Caco-2 (cell line): ENCODE measurements around the gene MAML2. TPM values are rescaled to one million over a fixed set of nuclear protein-coding genes. Genes with fewer than 3 reads are reported as not detected.

Source experiments
- BruUV-seq: library from RNA; stranded (reverse); fragments of 400-500 nt; replicated peaks from 2 replicates; lab custom pipeline; 2021; lab: Mats Ljungman, UMichigan
- CTCF ChIA-PET: fragments of 300-600 bp; sonication (Branson Sonifier 250); formaldehyde crosslinking; loops from one replicate; lab custom pipeline; 2022; ENCODE audit warnings: antibody characterized with exemption; lab: Charles Lee
- POLR2A ChIA-PET: fragments of 300-600 bp; sonication (Branson Sonifier 250); formaldehyde crosslinking; loops from one replicate; lab custom pipeline; 2022; ENCODE audit warnings: antibody characterized with exemption; lab: Charles Lee
- DNase-seq, 2 experiments: peaks; one replicate each; pipeline versions ENCODE4 v3.0.0 to v3.0.0-alpha.2; 2020 to 2022
- H3K27me3 ChIP-seq: replicated peaks from 2 replicates; pipeline ENCODE4 v1.6.0; 2011; ENCODE audit warnings: low read length; ENCODE audit not compliant: control insufficient read depth, insufficient read depth
- H3K36me3 ChIP-seq: 2 replicates; pipeline ENCODE4 v1.5.1; 2011; ENCODE audit warnings: low read length; ENCODE audit not compliant: control insufficient read depth, insufficient read depth
- H3K4me1 ChIP-seq: fragments of 250-450 bp; sonication (Bioruptor Pico); 2 replicates; pipeline ENCODE4 v1.5.1; 2020; ENCODE audit warnings: mild to moderate bottlenecking
- H3K4me3 ChIP-seq: 2 replicates; pipeline ENCODE4 v1.5.1; 2011; ENCODE audit warnings: low read depth, mild to moderate bottlenecking, control low read depth, low read length
- H3K9me3 ChIP-seq: fragments of 250-450 bp; sonication (Bioruptor Pico); 2 replicates; pipeline ENCODE4 v1.5.1; 2020; ENCODE audit warnings: mild to moderate bottlenecking, moderate library complexity
- H3K27ac Mint-ChIP-seq: one replicate; pipeline ENCODE4 v1.8.0; 2022; ENCODE audit warnings: mixed read lengths; ENCODE audit not compliant: unreplicated experiment
- H3K27me3 Mint-ChIP-seq: one replicate; pipeline ENCODE4 v1.8.0; 2022; ENCODE audit warnings: mixed read lengths; ENCODE audit not compliant: insufficient read depth, unreplicated experiment
- H3K36me3 Mint-ChIP-seq: one replicate; pipeline ENCODE4 v1.8.0; 2022; ENCODE audit warnings: mild to moderate bottlenecking, mixed read lengths; ENCODE audit not compliant: insufficient read depth, unreplicated experiment
- H3K4me1 Mint-ChIP-seq: one replicate; pipeline ENCODE4 v1.8.0; 2022; ENCODE audit warnings: low read depth, mixed read lengths; ENCODE audit not compliant: unreplicated experiment
- H3K4me3 Mint-ChIP-seq: one replicate; pipeline ENCODE4 v1.8.0; 2022; ENCODE audit warnings: mild to moderate bottlenecking, moderate library complexity, mixed read lengths; ENCODE audit not compliant: unreplicated experiment
- H3K9me3 Mint-ChIP-seq: one replicate; pipeline ENCODE4 v1.8.0; 2022; ENCODE audit warnings: mixed read lengths; ENCODE audit not compliant: unreplicated experiment
- intact Hi-C: fragments of 100-400 bp; cut with micrococcal nuclease; formaldehyde crosslinking; loops from one replicate; pipeline ENCODE4 v1.10.0; 2022; ENCODE audit not compliant: unreplicated experiment
- total RNA-seq: library from RNA; stranded (reverse); gene quantifications from 2 replicates; pipeline ENCODE4 v1.2.3, GENCODE V29; 2022
- TF ChIP-seq, protein P1 (sequence below), 2 experiments: fragments of 200-600 bp in 1 of 2; IDR thresholded peaks; 1 replicate in 1 of 2; 2 replicates in 1 of 2; pipeline versions ENCODE4 v1.5.1 to v1.8.0; 2011 to 2022; ENCODE audit warnings: antibody characterized with exemption in 1 of 2, control low read depth in 1 of 2, inconsistent platforms in 1 of 2, low read depth in 1 of 2, low read length in 1 of 2, mild to moderate bottlenecking in 1 of 2, moderate library complexity in 1 of 2; ENCODE audit not compliant: insufficient read depth in 1 of 2, severe bottlenecking in 1 of 2, unreplicated experiment in 1 of 2

The MAML2 gene
- total RNA-seq, 1 experiment from 2014 or later = 11.5 TPM

DNA sequence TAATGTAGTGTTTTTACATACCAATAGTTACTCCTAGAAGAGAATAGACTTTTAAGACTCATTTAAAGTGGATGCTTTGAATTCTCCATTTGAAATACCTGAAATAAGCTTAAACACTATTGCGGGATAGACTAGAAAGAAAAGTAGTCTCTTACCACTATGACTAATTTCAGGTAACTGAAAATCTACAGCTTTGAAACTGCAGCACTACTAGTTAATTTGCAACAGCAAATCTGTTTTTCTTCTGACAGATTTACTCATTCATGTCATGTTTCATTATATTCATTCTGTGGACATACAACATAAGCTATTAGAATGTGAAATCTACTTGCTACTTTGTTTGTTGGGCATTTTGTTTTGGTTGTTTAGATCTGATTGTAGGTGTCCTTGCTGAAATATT lies 153.6 kb downstream of the MAML2 start:
- BruUV-seq = no TSS peak
- Histone ChIP-seq H3K36me3 (no peaks in the 10 kb centered on the region), H3K9me3 (no peaks in the 10 kb centered on the region), H3K4me3 (no peak overlapping the region), H3K27me3 (no peaks in the 10 kb centered on the region), H3K4me1 (peaks cover 10% of the 10 kb centered on the region)
- no peaks in the 10 kb centered on the region for H3K9me3 Mint-ChIP-seq
- TF ChIP-seq, protein P1, sequence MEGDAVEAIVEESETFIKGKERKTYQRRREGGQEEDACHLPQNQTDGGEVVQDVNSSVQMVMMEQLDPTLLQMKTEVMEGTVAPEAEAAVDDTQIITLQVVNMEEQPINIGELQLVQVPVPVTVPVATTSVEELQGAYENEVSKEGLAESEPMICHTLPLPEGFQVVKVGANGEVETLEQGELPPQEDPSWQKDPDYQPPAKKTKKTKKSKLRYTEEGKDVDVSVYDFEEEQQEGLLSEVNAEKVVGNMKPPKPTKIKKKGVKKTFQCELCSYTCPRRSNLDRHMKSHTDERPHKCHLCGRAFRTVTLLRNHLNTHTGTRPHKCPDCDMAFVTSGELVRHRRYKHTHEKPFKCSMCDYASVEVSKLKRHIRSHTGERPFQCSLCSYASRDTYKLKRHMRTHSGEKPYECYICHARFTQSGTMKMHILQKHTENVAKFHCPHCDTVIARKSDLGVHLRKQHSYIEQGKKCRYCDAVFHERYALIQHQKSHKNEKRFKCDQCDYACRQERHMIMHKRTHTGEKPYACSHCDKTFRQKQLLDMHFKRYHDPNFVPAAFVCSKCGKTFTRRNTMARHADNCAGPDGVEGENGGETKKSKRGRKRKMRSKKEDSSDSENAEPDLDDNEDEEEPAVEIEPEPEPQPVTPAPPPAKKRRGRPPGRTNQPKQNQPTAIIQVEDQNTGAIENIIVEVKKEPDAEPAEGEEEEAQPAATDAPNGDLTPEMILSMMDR (IDR thresholded peaks at IDR 0.05; ENCODE audit: insufficient read depth in 1 of 2, low read depth in 1 of 2, low read length in 1 of 2, severe bottlenecking in 1 of 2, unreplicated experiment in 1 of 2) = no peak
- H3K27me3 Mint-ChIP-seq = no peaks in the 10 kb centered on the region
- POLR2A ChIA-PET = no interaction called here
- H3K27ac Mint-ChIP-seq = no peak overlapping the region
- H3K36me3 Mint-ChIP-seq = no peaks in the 10 kb centered on the region
- CTCF ChIA-PET = interaction anchor here (0.9 kb wide), 1 partner anchor 11 kb away, joined by 4 read pairs; no protein-coding TSS in a partner anchor
- intact Hi-C loops = no loop called here
- no peak overlapping the region for H3K4me3 Mint-ChIP-seq
- H3K4me1 Mint-ChIP-seq = peaks cover 10% of the 10 kb centered on the region
- DNase-seq = no peak

DNA sequence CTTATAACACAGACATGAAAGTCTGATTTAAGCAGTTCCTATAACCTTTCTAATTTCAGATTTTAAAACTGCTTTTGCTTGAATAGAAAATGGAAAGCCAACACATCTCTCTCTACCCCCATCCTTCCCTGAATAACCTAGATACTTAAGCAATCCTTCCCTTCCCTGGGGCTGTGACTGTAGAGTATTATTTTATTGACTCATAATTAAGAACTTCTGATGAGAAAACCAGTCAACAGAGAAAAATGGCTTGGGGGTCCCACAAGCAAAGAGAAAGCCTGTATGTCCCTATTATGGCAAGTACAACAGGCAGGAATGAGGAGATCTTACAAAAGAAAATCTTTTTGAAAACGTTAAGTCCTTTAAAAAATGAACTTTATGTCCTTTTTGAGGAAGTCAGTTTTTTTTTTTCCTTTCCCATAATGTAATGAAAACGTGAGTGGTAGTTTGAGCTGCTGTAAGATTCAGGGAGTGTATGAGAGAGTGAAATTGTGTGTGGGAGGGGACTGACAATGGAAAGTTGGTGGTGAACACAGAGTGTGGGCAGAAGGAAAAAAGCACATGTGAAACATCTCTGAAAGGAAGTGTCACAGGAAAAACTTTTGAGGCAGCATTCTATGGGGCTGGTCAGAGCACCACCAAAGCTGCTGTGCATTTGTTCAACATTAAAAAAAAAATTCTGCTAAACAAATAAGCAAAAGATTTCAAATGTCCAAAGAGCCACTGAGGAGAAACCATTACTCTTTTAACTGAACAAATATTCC lies 154.6 kb downstream of the MAML2 start:
- no peak for DNase-seq
- no peak overlapping the region for H3K4me3 ChIP-seq
- Mint-ChIP-seq H3K9me3 (no peaks in the 10 kb centered on the region), H3K4me3 (no peak overlapping the region), H3K27ac (peak overlapping the region; percentile 30), H3K27me3 (no peaks in the 10 kb centered on the region), H3K4me1 (peaks cover 10% of the 10 kb centered on the region), H3K36me3 (no peaks in the 10 kb centered on the region)
- ChIA-PET CTCF (interaction anchor here (0.9 kb wide), 1 partner anchor 12 kb away, joined by 4 read pairs; no protein-coding TSS in a partner anchor), POLR2A (no interaction called here)
- no peaks in the 10 kb centered on the region for H3K36me3 ChIP-seq
- intact Hi-C loops = no loop called here
- no TSS peak for BruUV-seq
- peaks cover 10% of the 10 kb centered on the region for H3K4me1 ChIP-seq
- no peaks in the 10 kb centered on the region for H3K9me3 ChIP-seq
- TF ChIP-seq, protein P1 (IDR thresholded peaks at IDR 0.05; ENCODE audit: insufficient read depth in 1 of 2, low read depth in 1 of 2, low read length in 1 of 2, severe bottlenecking in 1 of 2, unreplicated experiment in 1 of 2) = no peak
- no peaks in the 10 kb centered on the region for H3K27me3 ChIP-seq

DNA sequence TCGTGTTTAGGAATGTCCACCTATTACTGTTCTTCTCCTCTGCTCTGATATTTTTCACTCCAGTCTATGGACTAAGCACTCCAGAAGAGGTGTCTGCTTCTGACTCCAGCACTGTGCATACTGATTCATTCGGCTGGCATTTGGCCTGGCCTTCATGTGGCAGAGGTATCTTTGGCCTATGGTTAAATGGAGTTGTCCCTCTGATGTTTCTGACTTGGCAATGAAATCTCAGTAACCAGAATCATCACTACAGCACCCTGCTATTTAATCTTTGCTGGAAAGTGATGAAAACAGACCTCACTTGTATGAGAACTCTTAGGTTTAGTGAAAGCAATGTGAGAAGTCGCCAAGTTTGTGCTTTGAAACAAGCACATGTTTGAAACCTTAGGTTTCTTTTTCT lies 155.2 kb downstream of the MAML2 start:
- H3K4me1 ChIP-seq = peaks cover 10% of the 10 kb centered on the region
- H3K9me3 Mint-ChIP-seq = no peaks in the 10 kb centered on the region
- peaks cover 10% of the 10 kb centered on the region for H3K4me1 Mint-ChIP-seq
- H3K36me3 Mint-ChIP-seq = no peaks in the 10 kb centered on the region
- no peaks in the 10 kb centered on the region for H3K27me3 ChIP-seq
- intact Hi-C loops = no loop called here
- no TSS peak for BruUV-seq
- no peak overlapping the region for H3K27ac Mint-ChIP-seq
- H3K4me3 Mint-ChIP-seq = no peak overlapping the region
- DNase-seq = no peak
- no peaks in the 10 kb centered on the region for H3K27me3 Mint-ChIP-seq
- H3K36me3 ChIP-seq = no peaks in the 10 kb centered on the region
- ChIA-PET CTCF (interaction anchor here (0.7 kb wide), 1 partner anchor 155 kb away, joined by 4 read pairs; no protein-coding TSS in a partner anchor), POLR2A (no interaction called here)
- H3K4me3 ChIP-seq = no peak overlapping the region
- no peaks in the 10 kb centered on the region for H3K9me3 ChIP-seq
- TF ChIP-seq, protein P1 (IDR thresholded peaks at IDR 0.05; ENCODE audit: insufficient read depth in 1 of 2, low read depth in 1 of 2, low read length in 1 of 2, severe bottlenecking in 1 of 2, unreplicated experiment in 1 of 2) = no peak
